Uterus (tissue), 4 donors: ENCODE results near the gene SAMD4A. TPM values are rescaled to one million over a fixed set of nuclear protein-coding genes. Genes with fewer than 3 reads are reported as not detected.

Experiments used
- DNase-seq, 2 donors: peaks; one replicate each; pipeline ENCODE4 v3.0.0-alpha.2; 2019 to 2020
- H3K27ac ChIP-seq, 2 donors: fragments of 200-600 bp; sonication (generic); 1 replicate in 1 of 2; 2 replicates in 1 of 2; pipeline ENCODE4 v1.5.1; 2016 to 2018
- H3K27me3 ChIP-seq, 2 donors: fragments of 200-600 bp; sonication (generic); one replicate each; pipeline ENCODE4 v1.5.1; 2018 to 2019; ENCODE audit warnings: control low read depth in 1 of 2
- H3K36me3 ChIP-seq, 2 donors: fragments of 200-600 bp; sonication (generic); one replicate each; pipeline ENCODE4 v1.5.1; 2019; ENCODE audit warnings: control low read depth in 1 of 2
- H3K4me1 ChIP-seq, 2 donors: fragments of 200-600 bp; sonication (generic); one replicate each; pipeline ENCODE4 v1.5.1; 2018 to 2019; ENCODE audit warnings: control low read depth in 1 of 2
- H3K4me3 ChIP-seq, 2 donors: fragments of 200-600 bp; sonication (generic); 1 replicate in 1 of 2; 2 replicates in 1 of 2; pipeline ENCODE4 v1.5.1; 2018 to 2019; ENCODE audit warnings: mild to moderate bottlenecking in 1 of 2
- H3K9me3 ChIP-seq, 2 donors: fragments of 200-600 bp; sonication (generic); one replicate each; pipeline ENCODE4 v1.5.1; 2019; ENCODE audit warnings: control low read depth in 1 of 2
- POLR2A ChIP-seq, 2 donors: fragments of 450-650 bp; IDR thresholded peaks; one replicate each; pipeline ENCODE4 v1.6.1; 2016; ENCODE audit warnings: antibody characterized with exemption in 2 of 2, mild to moderate bottlenecking in 1 of 2, moderate library complexity in 1 of 2
- intact Hi-C: fragments of 100-400 bp; cut with DNase I; formaldehyde crosslinking; loops from one replicate; pipeline ENCODE4 v1.15.1; 2023; ENCODE audit warnings: low total_unique reads
- total RNA-seq, 4 donors: library from RNA; depleted of rRNA in 3 of 4; stranded (reverse); fragments of >200 nt in 3 of 4; gene quantifications; one replicate each; pipeline versions ENCODE4 v1.1.0 to v1.2.4, GENCODE V29; 2014 to 2023
- TF ChIP-seq, protein P1 (sequence below), 4 experiments: fragments of 200-600 bp in 2 of 4; fragments of 450-650 bp in 2 of 4; sonication (generic) in 2 of 4; IDR thresholded peaks; one replicate each; pipeline ENCODE4 v1.5.1; 2016 to 2019; ENCODE audit warnings: antibody characterized with exemption in 4 of 4, mild to moderate bottlenecking in 2 of 4, moderate library complexity in 1 of 4
- donor health status: DM: yes; HTN: yes; CAD: no.

The SAMD4A gene
- total RNA-seq, 4 donors from 2014 or later, result 46.9 to 67.8 (median 55.0) TPM

DNA sequence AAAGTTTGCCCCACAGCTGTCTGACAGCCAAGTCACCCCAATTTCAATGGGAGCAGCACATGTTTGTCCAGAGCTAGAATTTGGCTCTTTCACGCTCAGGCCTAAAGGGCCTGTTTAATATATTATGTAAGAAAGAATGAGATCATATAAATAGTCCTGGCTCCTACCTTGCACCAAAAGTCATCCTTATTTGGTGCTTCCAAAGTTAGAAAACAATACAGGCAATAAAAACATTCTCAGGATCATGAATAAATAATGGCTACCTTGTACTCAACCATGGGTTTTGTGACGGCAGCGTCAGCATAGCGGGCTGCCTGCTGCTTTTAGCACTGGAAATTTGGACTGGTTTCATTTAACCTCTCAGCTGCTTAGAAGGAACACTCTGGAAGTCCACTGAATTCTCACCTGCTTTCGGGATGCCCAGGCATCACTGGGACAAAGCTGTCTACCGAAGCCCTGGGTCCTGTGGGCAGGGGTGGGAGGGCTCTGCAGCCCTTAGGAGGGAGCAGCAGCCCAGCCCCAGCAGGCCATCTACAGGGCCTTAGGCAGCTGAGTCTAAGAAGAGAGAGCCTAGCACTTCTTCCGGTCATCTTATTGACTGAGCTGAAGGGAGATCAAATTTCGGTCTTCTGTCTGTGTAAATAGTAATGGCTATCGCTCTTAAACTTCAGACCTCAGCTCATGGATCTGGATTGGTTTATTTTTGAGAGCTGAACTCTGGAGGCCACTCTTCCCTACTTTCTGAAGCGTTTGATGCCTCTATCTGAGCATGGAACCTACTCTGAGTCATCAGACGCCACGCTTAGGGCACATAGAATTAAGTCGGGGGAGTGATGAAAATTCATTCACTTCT, 106.5 kb downstream of the SAMD4A start:
- TF ChIP-seq, protein P1, sequence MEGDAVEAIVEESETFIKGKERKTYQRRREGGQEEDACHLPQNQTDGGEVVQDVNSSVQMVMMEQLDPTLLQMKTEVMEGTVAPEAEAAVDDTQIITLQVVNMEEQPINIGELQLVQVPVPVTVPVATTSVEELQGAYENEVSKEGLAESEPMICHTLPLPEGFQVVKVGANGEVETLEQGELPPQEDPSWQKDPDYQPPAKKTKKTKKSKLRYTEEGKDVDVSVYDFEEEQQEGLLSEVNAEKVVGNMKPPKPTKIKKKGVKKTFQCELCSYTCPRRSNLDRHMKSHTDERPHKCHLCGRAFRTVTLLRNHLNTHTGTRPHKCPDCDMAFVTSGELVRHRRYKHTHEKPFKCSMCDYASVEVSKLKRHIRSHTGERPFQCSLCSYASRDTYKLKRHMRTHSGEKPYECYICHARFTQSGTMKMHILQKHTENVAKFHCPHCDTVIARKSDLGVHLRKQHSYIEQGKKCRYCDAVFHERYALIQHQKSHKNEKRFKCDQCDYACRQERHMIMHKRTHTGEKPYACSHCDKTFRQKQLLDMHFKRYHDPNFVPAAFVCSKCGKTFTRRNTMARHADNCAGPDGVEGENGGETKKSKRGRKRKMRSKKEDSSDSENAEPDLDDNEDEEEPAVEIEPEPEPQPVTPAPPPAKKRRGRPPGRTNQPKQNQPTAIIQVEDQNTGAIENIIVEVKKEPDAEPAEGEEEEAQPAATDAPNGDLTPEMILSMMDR (IDR thresholded peaks at IDR 0.05), result no peak
- peak in 1 of 2 donors; percentile 21 for TF ChIP-seq POLR2A (IDR thresholded peaks at IDR 0.05)

GRCh38 chr14:54674046-54674741, 107.3 kb downstream of the SAMD4A start:
- Histone ChIP-seq H3K36me3 (no peaks in the 10 kb centered on the region), H3K4me3 (no peak overlapping the region), H3K27ac (peak overlapping the region; percentile 91 to 93), H3K9me3 (no peaks in the 10 kb centered on the region), H3K27me3 (no peaks in the 10 kb centered on the region), H3K4me1 (peaks cover 0 to 25% of the 10 kb centered on the region in 2 donors)
- intact Hi-C loops, result no loop called here
- TF ChIP-seq, protein P1 (IDR thresholded peaks at IDR 0.05), result no peak
- DNase-seq, result no peak

More for the DNA sequence above, 106.5 kb downstream of the SAMD4A start:
- intact Hi-C loops, result no loop called here
- Histone ChIP-seq H3K4me3 (no peak overlapping the region), H3K9me3 (no peaks in the 10 kb centered on the region), H3K27me3 (no peaks in the 10 kb centered on the region), H3K36me3 (no peaks in the 10 kb centered on the region), H3K4me1 (peaks cover 0 to 25% of the 10 kb centered on the region in 2 donors), H3K27ac (peak overlapping the region; percentile 91 to 93)
- DNase-seq, result no peak

DNA sequence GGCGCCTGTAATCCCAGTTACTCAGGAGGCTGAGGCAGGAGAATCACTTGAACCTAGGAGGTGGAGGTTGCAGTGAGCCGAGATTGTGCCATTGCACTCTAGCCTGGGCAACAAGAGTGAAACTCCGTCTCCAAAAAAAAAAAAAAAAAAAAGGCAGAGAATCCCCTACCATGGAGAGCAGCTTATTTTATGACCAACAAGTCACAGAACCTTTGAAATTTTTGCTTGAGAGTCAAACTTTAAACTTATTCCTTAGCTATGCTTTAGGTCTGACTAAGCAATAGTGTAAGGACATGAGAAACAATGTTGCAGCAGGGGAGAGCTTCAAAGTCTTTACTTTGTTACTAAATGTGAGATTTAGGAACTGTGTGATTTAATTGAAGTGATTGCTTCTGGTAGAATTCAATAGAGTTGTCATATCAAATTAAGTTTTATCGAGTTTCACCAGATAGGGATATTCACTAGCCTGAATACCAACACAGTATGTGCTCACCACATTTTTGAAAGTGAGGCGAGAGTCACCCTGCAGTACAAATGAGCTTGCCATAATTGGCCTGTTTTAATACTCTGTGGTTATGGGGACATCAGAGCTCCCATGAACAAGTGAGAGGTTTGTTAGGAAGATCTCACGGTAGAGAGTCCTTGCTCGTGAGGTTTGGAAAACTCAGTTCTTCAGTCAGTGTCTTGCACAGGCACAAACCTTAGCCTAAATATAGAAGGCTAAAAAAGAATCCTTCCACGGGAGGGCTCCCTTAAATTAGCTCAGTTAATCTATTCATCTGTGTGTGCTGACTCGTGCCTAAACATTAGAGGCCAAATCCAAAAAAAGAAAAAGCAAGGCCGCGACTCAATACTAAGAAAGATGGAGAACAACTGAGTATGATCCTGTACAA, 108.6 kb downstream of the SAMD4A start:
- H3K27ac ChIP-seq, result peak overlapping the region; percentile 91 to 93
- TF ChIP-seq, protein P1 (IDR thresholded peaks at IDR 0.05), result peak in 1 of 4 experiments; percentile 29
- no peak for TF ChIP-seq POLR2A (IDR thresholded peaks at IDR 0.05)
- H3K4me3 ChIP-seq, result no peak overlapping the region
- intact Hi-C loops, result no loop called here
- H3K4me1 ChIP-seq, result peaks cover 0 to 25% of the 10 kb centered on the region in 2 donors
- no peaks in the 10 kb centered on the region for H3K9me3 ChIP-seq
- H3K27me3 ChIP-seq, result no peaks in the 10 kb centered on the region
- DNase-seq, result no peak
- H3K36me3 ChIP-seq, result no peaks in the 10 kb centered on the region

- DNase-seq, result peak; percentile 44 to 72
- no peaks in the 10 kb centered on the region for H3K9me3 ChIP-seq
- H3K27me3 ChIP-seq, result no peaks in the 10 kb centered on the region
- H3K27ac ChIP-seq, result peak overlapping the region; percentile 91 to 93
- intact Hi-C loops, result no loop called here
- H3K4me1 ChIP-seq, result peaks cover 0 to 25% of the 10 kb centered on the region in 2 donors
- TF ChIP-seq, protein P1 (IDR thresholded peaks at IDR 0.05), result no peak
- no peak for TF ChIP-seq POLR2A (IDR thresholded peaks at IDR 0.05)
- no peak overlapping the region for H3K4me3 ChIP-seq
- no peaks in the 10 kb centered on the region for H3K36me3 ChIP-seq
These were observed 110.1 kb downstream of the SAMD4A start for GRCh38 chr14:54676812-54677708.
